ENCODE results near the gene RAB31.
"Not testable (repeated sequence)": the region's sequence is repeated elsewhere in the genome, so short reads cannot be mapped to it uniquely, and the experiment has no call there.

RAB31 gene

GRCh38 chr18:9876212-9876866 lies 168.2 kb downstream of the RAB31 start:
- in situ Hi-C loops (cut with MboI; ENCODE audit: low sequenced_read_pairs), result no loop called here

GRCh38 chr18:9876867-9877654 lies 169.0 kb downstream of the RAB31 start:
- in situ Hi-C loops (cut with MboI; ENCODE audit: low sequenced_read_pairs), result no loop called here

- in situ Hi-C loops (cut with MboI; ENCODE audit: low sequenced_read_pairs), result no loop called here
These were observed 169.5 kb downstream of the RAB31 start for GRCh38 chr18:9877655-9878014.

- in situ Hi-C loops (cut with MboI; ENCODE audit: low sequenced_read_pairs), result no loop called here
These were observed 170.0 kb downstream of the RAB31 start for GRCh38 chr18:9878095-9878494.

GRCh38 chr18:9878783-9879242 lies 170.7 kb downstream of the RAB31 start:
- in situ Hi-C loops (cut with MboI; ENCODE audit: low sequenced_read_pairs), result no loop called here

- in situ Hi-C loops (cut with MboI; ENCODE audit: low sequenced_read_pairs), result no loop called here
These were observed 176.0 kb downstream of the RAB31 start for GRCh38 chr18:9884090-9884489.

- in situ Hi-C loops (cut with MboI; ENCODE audit: low sequenced_read_pairs), result no loop called here
These were observed 176.5 kb downstream of the RAB31 start for GRCh38 chr18:9884532-9885140.

- in situ Hi-C loops (cut with MboI; ENCODE audit: low sequenced_read_pairs), result no loop called here
These were observed 177.3 kb downstream of the RAB31 start, which contains the start of gene TXNDC2 for GRCh38 chr18:9885170-9886004. Gene TXNDC2 (plus strand): TSS chr18:9885973. CDS start chr18:9886681, 708 bp downstream.

- in situ Hi-C loops (cut with MboI; ENCODE audit: low sequenced_read_pairs), result no loop called here
These were observed 177.9 kb downstream of the RAB31 start for GRCh38 chr18:9886005-9886348.

- in situ Hi-C loops (cut with MboI; ENCODE audit: low sequenced_read_pairs), result no loop called here
These were observed 179.9 kb downstream of the RAB31 start for GRCh38 chr18:9887992-9888391.

GRCh38 chr18:9890196-9890595 lies 182.1 kb downstream of the RAB31 start:
- in situ Hi-C loops (cut with MboI; ENCODE audit: low sequenced_read_pairs), result no loop called here

- in situ Hi-C loops (cut with MboI; ENCODE audit: low sequenced_read_pairs), result no loop called here
These were observed 182.9 kb downstream of the RAB31 start for GRCh38 chr18:9890957-9891356.

- in situ Hi-C loops (cut with MboI; ENCODE audit: low sequenced_read_pairs), result not testable (repeated sequence)
These were observed 183.4 kb downstream of the RAB31 start for GRCh38 chr18:9891515-9891914.

GRCh38 chr18:9894454-9895068 lies 186.5 kb downstream of the RAB31 start:
- in situ Hi-C loops (cut with MboI; ENCODE audit: low sequenced_read_pairs), result no loop called here

- in situ Hi-C loops (cut with MboI; ENCODE audit: low sequenced_read_pairs), result no loop called here
These were observed 189.0 kb downstream of the RAB31 start for GRCh38 chr18:9897129-9897528.

- in situ Hi-C loops (cut with MboI; ENCODE audit: low sequenced_read_pairs), result not testable (repeated sequence)
These were observed 189.7 kb downstream of the RAB31 start for GRCh38 chr18:9897787-9898291.

- in situ Hi-C loops (cut with MboI; ENCODE audit: low sequenced_read_pairs), result no loop called here
These were observed 190.9 kb downstream of the RAB31 start for GRCh38 chr18:9898792-9899549.

GRCh38 chr18:9899550-9899930 lies 191.4 kb downstream of the RAB31 start:
- in situ Hi-C loops (cut with MboI; ENCODE audit: low sequenced_read_pairs), result not testable (repeated sequence)

GRCh38 chr18:9900699-9901098 lies 192.6 kb downstream of the RAB31 start:
- in situ Hi-C loops (cut with MboI; ENCODE audit: low sequenced_read_pairs), result no loop called here

- in situ Hi-C loops (cut with MboI; ENCODE audit: low sequenced_read_pairs), result no loop called here
These were observed 193.3 kb downstream of the RAB31 start for GRCh38 chr18:9901377-9901776.
